HCT116 (cell line): ENCODE data around the gene SHISA2. TPM values are rescaled to one million over a fixed set of nuclear protein-coding genes. Genes with fewer than 3 reads are reported as not detected.

Experiments used
- ATAC-seq: fragments of 200-7000 bp; cut with Tn5 transposase; 2 replicates; pipeline ENCODE4 v1.9.1; 2020; ENCODE audit warnings: mild to moderate bottlenecking, moderate library complexity
- BruUV-seq: library from RNA; stranded (reverse); fragments of 400-500 nt; replicated peaks from 2 replicates; lab custom pipeline; 2021; lab: Mats Ljungman, UMichigan
- CTCF ChIA-PET: fragments of 300-600 bp; sonication (Branson Sonifier 250); formaldehyde crosslinking; loops from one replicate; lab custom pipeline; 2021; ENCODE audit warnings: antibody characterized with exemption; lab: Charles Lee
- POLR2A ChIA-PET: fragments of 300-600, 350-600 bp; sonication (Branson Sonifier 250); formaldehyde crosslinking; loops from one replicate; lab custom pipeline; 2021; ENCODE audit warnings: antibody characterized with exemption; lab: Charles Lee
- RAD21 ChIA-PET, 2 experiments: fragments of 300-600 bp; sonication (Branson Sonifier 250); formaldehyde crosslinking; loops; one replicate each; lab custom pipeline; 2023; ENCODE audit warnings: low total read pairs in 2 of 2; ENCODE audit not compliant: uncharacterized antibody in 2 of 2, unreplicated experiment in 2 of 2, low non-redundant PET in 1 of 2; lab: Charles Lee
- DNase-seq: peaks from one replicate; pipeline ENCODE4 v3.0.0-alpha.2; 2010; ENCODE audit warnings: low read depth, low spot score
- H2AFZ ChIP-seq: fragments of 200-600 bp; shearing (Covaris generic), sonication (generic); 2 replicates; pipeline ENCODE4 v1.6.1; 2017; ENCODE audit warnings: low read depth, mixed run types, mixed read lengths, antibody characterized with exemption, low read length; ENCODE audit not compliant: poor library complexity, severe bottlenecking
- H3K27ac ChIP-seq: 2 replicates; pipeline ENCODE4 v1.5.1; 2012; ENCODE audit warnings: low read depth, low read length
- H3K27me3 ChIP-seq: fragments of 200-600 bp; sonication (generic); 2 replicates; pipeline ENCODE4 v1.6.1; 2016; ENCODE audit warnings: mixed run types, low read length, mixed read lengths; ENCODE audit not compliant: insufficient read depth
- H3K36me3 ChIP-seq, 2 experiments: fragments of 200-500 bp in 1 of 2; fragments of 200-600 bp in 1 of 2; sonication (Bioruptor generic) in 1 of 2; sonication (generic) in 1 of 2; 2 replicates each; pipeline versions ENCODE4 v1.5.1 to v1.6.1; 2014 to 2016; ENCODE audit warnings: low read length in 2 of 2, inconsistent platforms in 1 of 2, mixed read lengths in 1 of 2, mixed run types in 1 of 2; ENCODE audit not compliant: insufficient read depth in 2 of 2, control insufficient read depth in 1 of 2
- H3K4me1 ChIP-seq, 2 experiments: fragments of 200-600 bp in 1 of 2; sonication (generic) in 1 of 2; 2 replicates each; pipeline versions ENCODE4 v1.5.1 to v1.6.1; 2012 to 2017; ENCODE audit warnings: low read length in 2 of 2, inconsistent platforms in 1 of 2, mild to moderate bottlenecking in 1 of 2, mixed read lengths in 1 of 2, mixed run types in 1 of 2, moderate library complexity in 1 of 2; ENCODE audit not compliant: insufficient read depth in 2 of 2, control insufficient read depth in 1 of 2
- H3K4me2 ChIP-seq: fragments of 200-600 bp; sonication (generic); 2 replicates; pipeline ENCODE4 v1.6.1; 2017; ENCODE audit warnings: mixed run types, low read length, mixed read lengths
- H3K4me3 ChIP-seq, 2 experiments: fragments of 200-600 bp in 1 of 2; sonication (generic) in 1 of 2; replicated peaks in 1 of 2; 2 replicates each; pipeline ENCODE4 v1.5.1; 2011 to 2016; ENCODE audit warnings: low read length in 2 of 2, control low read depth in 1 of 2, low read depth in 1 of 2, mild to moderate bottlenecking in 1 of 2, mixed read lengths in 1 of 2, mixed run types in 1 of 2
- H3K79me2 ChIP-seq: fragments of 200-600 bp; sonication (generic); 2 replicates; pipeline ENCODE4 v1.6.1; 2017; ENCODE audit warnings: mild to moderate bottlenecking, mixed run types, low read length, moderate library complexity, mixed read lengths; ENCODE audit not compliant: insufficient read depth
- H3K9ac ChIP-seq: fragments of 200-600 bp; sonication (generic); 2 replicates; pipeline ENCODE4 v1.6.1; 2016; ENCODE audit warnings: low read length, mixed read lengths
- H3K9me2 ChIP-seq: fragments of 200-600 bp; sonication (generic), shearing (Covaris generic); 2 replicates; pipeline ENCODE4 v1.6.1; 2017; ENCODE audit warnings: mixed run types, mild to moderate bottlenecking, moderate library complexity; ENCODE audit not compliant: insufficient read depth
- H3K9me3 ChIP-seq, 2 experiments: fragments of 200-500 bp in 1 of 2; fragments of 200-600 bp in 1 of 2; sonication (Bioruptor generic) in 1 of 2; sonication (generic) in 1 of 2; 2 replicates each; pipeline ENCODE4 v1.6.1; 2014 to 2017; ENCODE audit warnings: low read length in 2 of 2, mixed read lengths in 2 of 2, inconsistent platforms in 1 of 2, low read depth in 1 of 2, mild to moderate bottlenecking in 1 of 2, mixed run types in 1 of 2, moderate library complexity in 1 of 2; ENCODE audit not compliant: control insufficient read depth in 1 of 2, insufficient read depth in 1 of 2
- H4K20me1 ChIP-seq: fragments of 200-600 bp; sonication (generic), shearing (Covaris generic); 2 replicates; pipeline ENCODE4 v1.6.1; 2017; ENCODE audit warnings: mixed run types, mild to moderate bottlenecking, moderate library complexity; ENCODE audit not compliant: insufficient read depth
- ATF3 ChIP-seq: IDR thresholded peaks from 2 replicates; pipeline ENCODE4 v1.6.1; 2012
- CEBPB ChIP-seq: IDR thresholded peaks from 2 replicates; pipeline ENCODE4 v1.6.1; 2012; ENCODE audit warnings: low read depth
- EGR1 ChIP-seq: IDR thresholded peaks from 2 replicates; pipeline ENCODE4 v1.6.1; 2012; ENCODE audit warnings: low read depth
- ELF1 ChIP-seq: IDR thresholded peaks from 2 replicates; pipeline ENCODE4 v1.6.1; 2012; ENCODE audit warnings: low read depth, borderline replicate concordance
- EZH2 ChIP-seq: fragments of 200-600 bp; sonication (generic); IDR thresholded peaks from 2 replicates; pipeline ENCODE4 v1.6.1; 2017; ENCODE audit warnings: antibody characterized with exemption, mixed run types
- EZH2phosphoT487 ChIP-seq: fragments of 200-600 bp; IDR thresholded peaks from 2 replicates; pipeline ENCODE4 v1.6.1; 2018; ENCODE audit warnings: antibody characterized with exemption, borderline replicate concordance
- FOSL1 ChIP-seq: IDR thresholded peaks from 2 replicates; pipeline ENCODE4 v1.6.1; 2012; ENCODE audit warnings: low read depth
- JUND ChIP-seq: IDR thresholded peaks from 2 replicates; pipeline ENCODE4 v1.6.1; 2012
- SIN3A ChIP-seq: IDR thresholded peaks from 2 replicates; pipeline ENCODE4 v1.6.1; 2012; ENCODE audit warnings: low read depth
- SP1 ChIP-seq: IDR thresholded peaks from 2 replicates; pipeline ENCODE4 v1.6.1; 2012; ENCODE audit warnings: low read depth
- SRF ChIP-seq: IDR thresholded peaks from 2 replicates; pipeline ENCODE4 v1.6.1; 2012; ENCODE audit warnings: low read depth
- YY1 ChIP-seq: IDR thresholded peaks from 2 replicates; pipeline ENCODE4 v1.6.1; 2011; ENCODE audit warnings: low read length, low read depth, moderate library complexity, mild to moderate bottlenecking; ENCODE audit not compliant: insufficient replicate concordance; ENCODE audit errors: extremely low read depth
- ZBTB33 ChIP-seq: IDR thresholded peaks from 2 replicates; pipeline ENCODE4 v1.6.1; 2011; ENCODE audit warnings: mild to moderate bottlenecking, low read length, moderate library complexity; ENCODE audit not compliant: insufficient replicate concordance; ENCODE audit errors: extremely low read depth
- ZNF274 ChIP-seq: fragments of 200-500 bp; sonication (Bioruptor generic); IDR thresholded peaks from 2 replicates; pipeline ENCODE4 v1.6.1; 2014; ENCODE audit warnings: mild to moderate bottlenecking, low read depth, low read length, inconsistent platforms
- intact Hi-C: fragments of 100-400 bp; cut with micrococcal nuclease; formaldehyde crosslinking; loops from 2 replicates; pipeline ENCODE4 v1.10.0; 2022
- total RNA-seq: library from RNA; stranded (reverse); gene quantifications from one replicate; pipeline ENCODE4 v1.2.1, GENCODE V29; 2021; ENCODE audit not compliant: unreplicated experiment
- TF ChIP-seq, protein P1 (sequence below): IDR thresholded peaks from 2 replicates; pipeline ENCODE4 v1.6.1; 2012
- TF ChIP-seq, protein P2 (sequence below), 3 experiments: fragments of 200-600 bp in 1 of 3; sonication (generic) in 1 of 3; IDR thresholded peaks in 2 of 3; conservative IDR thresholded peaks in 1 of 3; 2 replicates each; pipeline ENCODE4 v1.5.1; 2012 to 2017; ENCODE audit warnings: low read depth in 2 of 3, low read length in 2 of 3, antibody characterized with exemption in 1 of 3, borderline replicate concordance in 1 of 3, control low read depth in 1 of 3, mild to moderate bottlenecking in 1 of 3, mixed read lengths in 1 of 3, mixed run types in 1 of 3, moderate library complexity in 1 of 3; ENCODE audit not compliant: insufficient read depth in 1 of 3

The SHISA2 gene
- total RNA-seq, 1 experiment from 2014 or later: not detected

- TF ChIP-seq, protein P1, sequence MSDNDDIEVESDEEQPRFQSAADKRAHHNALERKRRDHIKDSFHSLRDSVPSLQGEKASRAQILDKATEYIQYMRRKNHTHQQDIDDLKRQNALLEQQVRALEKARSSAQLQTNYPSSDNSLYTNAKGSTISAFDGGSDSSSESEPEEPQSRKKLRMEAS: no peak
- TF ChIP-seq SIN3A (no peak), ELF1 (no peak), EZH2 (no peak), EGR1 (no peak), ATF3 (no peak)
- TF ChIP-seq, protein P2, sequence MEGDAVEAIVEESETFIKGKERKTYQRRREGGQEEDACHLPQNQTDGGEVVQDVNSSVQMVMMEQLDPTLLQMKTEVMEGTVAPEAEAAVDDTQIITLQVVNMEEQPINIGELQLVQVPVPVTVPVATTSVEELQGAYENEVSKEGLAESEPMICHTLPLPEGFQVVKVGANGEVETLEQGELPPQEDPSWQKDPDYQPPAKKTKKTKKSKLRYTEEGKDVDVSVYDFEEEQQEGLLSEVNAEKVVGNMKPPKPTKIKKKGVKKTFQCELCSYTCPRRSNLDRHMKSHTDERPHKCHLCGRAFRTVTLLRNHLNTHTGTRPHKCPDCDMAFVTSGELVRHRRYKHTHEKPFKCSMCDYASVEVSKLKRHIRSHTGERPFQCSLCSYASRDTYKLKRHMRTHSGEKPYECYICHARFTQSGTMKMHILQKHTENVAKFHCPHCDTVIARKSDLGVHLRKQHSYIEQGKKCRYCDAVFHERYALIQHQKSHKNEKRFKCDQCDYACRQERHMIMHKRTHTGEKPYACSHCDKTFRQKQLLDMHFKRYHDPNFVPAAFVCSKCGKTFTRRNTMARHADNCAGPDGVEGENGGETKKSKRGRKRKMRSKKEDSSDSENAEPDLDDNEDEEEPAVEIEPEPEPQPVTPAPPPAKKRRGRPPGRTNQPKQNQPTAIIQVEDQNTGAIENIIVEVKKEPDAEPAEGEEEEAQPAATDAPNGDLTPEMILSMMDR (IDR thresholded peaks at IDR 0.05 in 2 of 3, conservative IDR thresholded peaks at IDR 0.05 in 1 of 3; ENCODE audit: borderline replicate concordance in 1 of 3, insufficient read depth in 1 of 3, low read depth in 2 of 3, low read length in 2 of 3): no peak
These were observed 31.6 kb downstream of the SHISA2 start (continued) for GRCh38 chr13:26019881-26020870.

GRCh38 chr13:26019251-26019650 is 32.6 kb downstream of the SHISA2 start:
- POLR2A ChIA-PET: no interaction called here
- H4K20me1 ChIP-seq: no peaks in the 10 kb centered on the region
- H3K9me3 ChIP-seq: no peaks in the 10 kb centered on the region
- CTCF ChIA-PET: no interaction called here
- RAD21 ChIA-PET: no interaction called here
- no peak overlapping the region for H3K9ac ChIP-seq
- H3K27ac ChIP-seq: no peak overlapping the region
- peaks cover 64% of the 10 kb centered on the region for H3K27me3 ChIP-seq
- no peak for DNase-seq
- no peaks in the 10 kb centered on the region for H3K79me2 ChIP-seq
- H3K4me2 ChIP-seq: no peak overlapping the region
- no peaks in the 10 kb centered on the region for H3K4me1 ChIP-seq
- H3K36me3 ChIP-seq: no peaks in the 10 kb centered on the region
- BruUV-seq: no TSS peak
- no peak overlapping the region for H3K4me3 ChIP-seq
- ATAC-seq: no peak
- no peaks in the 10 kb centered on the region for H3K9me2 ChIP-seq
- no peak overlapping the region for H2AFZ ChIP-seq
- intact Hi-C loops: no loop called here
- no peak for TF ChIP-seq ZNF274
- no peak for TF ChIP-seq CEBPB
- no peak for TF ChIP-seq JUND
- no peak for TF ChIP-seq SRF
- no peak for TF ChIP-seq SP1
- no peak for TF ChIP-seq FOSL1
- TF ChIP-seq, protein P2 (IDR thresholded peaks at IDR 0.05 in 2 of 3, conservative IDR thresholded peaks at IDR 0.05 in 1 of 3; ENCODE audit: borderline replicate concordance in 1 of 3, insufficient read depth in 1 of 3, low read depth in 2 of 3, low read length in 2 of 3): no peak
- no peak for TF ChIP-seq SIN3A
- no peak for TF ChIP-seq ELF1
- no peak for TF ChIP-seq EZH2phosphoT487
- TF ChIP-seq ZBTB33: no peak
- TF ChIP-seq, protein P1: no peak
- no peak for TF ChIP-seq YY1
